SU-DHL-6 (cell line): Measurements from ENCODE around the gene KRT77.

ENCODE experiments used
- H2AFZ ChIP-seq: fragments of 200-600 bp; sonication (generic); 2 replicates; pipeline ENCODE4 v1.6.1; 2014; ENCODE audit warnings: low read depth, mild to moderate bottlenecking, moderate library complexity, mixed read lengths, antibody characterized with exemption, low read length; ENCODE audit not compliant: severe bottlenecking
- H3F3A ChIP-seq: fragments of 200-600 bp; shearing (Covaris generic); 2 replicates; pipeline ENCODE4 v1.6.0; 2016; ENCODE audit warnings: antibody characterized with exemption, mild to moderate bottlenecking; ENCODE audit not compliant: insufficient read depth
- H3K27ac ChIP-seq: fragments of 200-600 bp; sonication (generic); 2 replicates; pipeline ENCODE4 v1.5.1; 2016; ENCODE audit warnings: low read depth, mild to moderate bottlenecking, low read length, moderate library complexity, mixed read lengths
- H3K27me3 ChIP-seq: fragments of 200-600 bp; sonication (generic), shearing (Covaris generic); 2 replicates; pipeline ENCODE4 v1.6.0; 2014; ENCODE audit warnings: mild to moderate bottlenecking, low read length
- H3K36me3 ChIP-seq: fragments of 200-600 bp; sonication (generic); 2 replicates; pipeline ENCODE4 v1.6.1; 2014; ENCODE audit warnings: mild to moderate bottlenecking, low read length, mixed read lengths
- H3K4me2 ChIP-seq: fragments of 300-600, 200-600 bp; shearing (Covaris generic), sonication (generic); 2 replicates; pipeline ENCODE4 v1.6.0; 2014; ENCODE audit warnings: low read length, low read depth, mild to moderate bottlenecking; ENCODE audit not compliant: poor library complexity, severe bottlenecking
- H3K4me3 ChIP-seq: fragments of 200-600 bp; sonication (generic); 2 replicates; pipeline ENCODE4 v1.5.1; 2014; ENCODE audit warnings: antibody characterized with exemption, low read length, mild to moderate bottlenecking, mixed read lengths; ENCODE audit not compliant: insufficient read depth, poor library complexity, severe bottlenecking
- H3K79me2 ChIP-seq: fragments of 200-600 bp; sonication (generic); 2 replicates; pipeline ENCODE4 v1.6.1; 2014; ENCODE audit warnings: mild to moderate bottlenecking, low read length, moderate library complexity; ENCODE audit not compliant: insufficient read depth
- H3K9ac ChIP-seq: fragments of 200-600 bp; sonication (generic); 2 replicates; pipeline ENCODE4 v1.7.0; 2014; ENCODE audit warnings: mild to moderate bottlenecking, low read length
- H3K9me2 ChIP-seq: fragments of 200-600 bp; sonication (generic); replicated peaks from 2 replicates; pipeline ENCODE4 v1.6.1; 2014; ENCODE audit warnings: low read length; ENCODE audit not compliant: insufficient read depth
- H3K9me3 ChIP-seq: fragments of 200-600 bp; sonication (generic); 2 replicates; pipeline ENCODE4 v1.6.1; 2014; ENCODE audit warnings: low read length, mixed read lengths; ENCODE audit not compliant: insufficient read depth
- H4K20me1 ChIP-seq: fragments of 200-600 bp; sonication (generic); 2 replicates; pipeline ENCODE4 v1.6.1; 2014; ENCODE audit warnings: low read depth, mild to moderate bottlenecking, antibody characterized with exemption, low read length, moderate library complexity, mixed read lengths
- EZH2phosphoT487 ChIP-seq: fragments of 200-600 bp; sonication (generic), shearing (Covaris generic); conservative IDR thresholded peaks from 2 replicates; pipeline ENCODE4 v1.6.1; 2018; ENCODE audit warnings: mild to moderate bottlenecking, antibody characterized with exemption, low read length, moderate library complexity, mixed read lengths
- TF ChIP-seq, protein P1 (sequence below): fragments of 200-600 bp; sonication (generic); IDR thresholded peaks from one replicate; pipeline ENCODE4 v1.5.1; 2017; ENCODE audit warnings: antibody characterized with exemption, mild to moderate bottlenecking, low read length, moderate library complexity; ENCODE audit not compliant: insufficient read depth, poor library complexity, severe bottlenecking

Gene KRT77

GRCh38 chr12:52694151-52694550 is 9.2 kb downstream of the KRT77 start:
- Histone ChIP-seq H4K20me1 (no peaks in the 10 kb centered on the region), H3F3A (no peaks in the 10 kb centered on the region), H3K9me3 (no peaks in the 10 kb centered on the region), H3K9me2 (no peaks in the 10 kb centered on the region), H3K4me3 (no peak overlapping the region), H3K27me3 (no peaks in the 10 kb centered on the region), H2AFZ (no peak overlapping the region), H3K9ac (no peak overlapping the region), H3K79me2 (no peaks in the 10 kb centered on the region), H3K27ac (no peak overlapping the region), H3K36me3 (no peaks in the 10 kb centered on the region), H3K4me2 (no peak overlapping the region)
- TF ChIP-seq EZH2phosphoT487 = no peak
- TF ChIP-seq, protein P1, sequence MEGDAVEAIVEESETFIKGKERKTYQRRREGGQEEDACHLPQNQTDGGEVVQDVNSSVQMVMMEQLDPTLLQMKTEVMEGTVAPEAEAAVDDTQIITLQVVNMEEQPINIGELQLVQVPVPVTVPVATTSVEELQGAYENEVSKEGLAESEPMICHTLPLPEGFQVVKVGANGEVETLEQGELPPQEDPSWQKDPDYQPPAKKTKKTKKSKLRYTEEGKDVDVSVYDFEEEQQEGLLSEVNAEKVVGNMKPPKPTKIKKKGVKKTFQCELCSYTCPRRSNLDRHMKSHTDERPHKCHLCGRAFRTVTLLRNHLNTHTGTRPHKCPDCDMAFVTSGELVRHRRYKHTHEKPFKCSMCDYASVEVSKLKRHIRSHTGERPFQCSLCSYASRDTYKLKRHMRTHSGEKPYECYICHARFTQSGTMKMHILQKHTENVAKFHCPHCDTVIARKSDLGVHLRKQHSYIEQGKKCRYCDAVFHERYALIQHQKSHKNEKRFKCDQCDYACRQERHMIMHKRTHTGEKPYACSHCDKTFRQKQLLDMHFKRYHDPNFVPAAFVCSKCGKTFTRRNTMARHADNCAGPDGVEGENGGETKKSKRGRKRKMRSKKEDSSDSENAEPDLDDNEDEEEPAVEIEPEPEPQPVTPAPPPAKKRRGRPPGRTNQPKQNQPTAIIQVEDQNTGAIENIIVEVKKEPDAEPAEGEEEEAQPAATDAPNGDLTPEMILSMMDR = no peak

- no peaks in the 10 kb centered on the region for H3K36me3 ChIP-seq
- H3K79me2 ChIP-seq = no peaks in the 10 kb centered on the region
- no peaks in the 10 kb centered on the region for H3K27me3 ChIP-seq
- no peak overlapping the region for H3K4me2 ChIP-seq
- no peaks in the 10 kb centered on the region for H4K20me1 ChIP-seq
- no peak overlapping the region for H3K4me3 ChIP-seq
- no peak for TF ChIP-seq EZH2phosphoT487
- TF ChIP-seq, protein P1 = no peak
- H3K9ac ChIP-seq = no peak overlapping the region
- no peaks in the 10 kb centered on the region for H3K9me3 ChIP-seq
- H3F3A ChIP-seq = no peaks in the 10 kb centered on the region
- H3K27ac ChIP-seq = no peak overlapping the region
- H3K9me2 ChIP-seq = no peaks in the 10 kb centered on the region
- no peak overlapping the region for H2AFZ ChIP-seq
These were observed 10.1 kb downstream of the KRT77 start for GRCh38 chr12:52693261-52693660.

- H3K9ac ChIP-seq = no peak overlapping the region
- no peak overlapping the region for H3K4me3 ChIP-seq
- H3K27me3 ChIP-seq = no peaks in the 10 kb centered on the region
- H3K9me2 ChIP-seq = no peaks in the 10 kb centered on the region
- H2AFZ ChIP-seq = no peak overlapping the region
- H3K9me3 ChIP-seq = no peaks in the 10 kb centered on the region
- TF ChIP-seq EZH2phosphoT487 = no peak
- TF ChIP-seq, protein P1 = peak; percentile 12
- H3K27ac ChIP-seq = no peak overlapping the region
- no peaks in the 10 kb centered on the region for H3K79me2 ChIP-seq
- no peaks in the 10 kb centered on the region for H3F3A ChIP-seq
- H3K36me3 ChIP-seq = no peaks in the 10 kb centered on the region
- H4K20me1 ChIP-seq = no peaks in the 10 kb centered on the region
- no peak overlapping the region for H3K4me2 ChIP-seq
These were observed 11.1 kb downstream of the KRT77 start for GRCh38 chr12:52692254-52692653.

GRCh38 chr12:52691841-52692150 is 11.5 kb downstream of the KRT77 start:
- no peaks in the 10 kb centered on the region for H3K27me3 ChIP-seq
- TF ChIP-seq, protein P1 = no peak
- no peak for TF ChIP-seq EZH2phosphoT487

More at GRCh38 chr12:52691841-52692150, 11.5 kb downstream of the KRT77 start:
- Histone ChIP-seq H2AFZ (no peak overlapping the region), H3K36me3 (no peaks in the 10 kb centered on the region), H3K9me2 (no peaks in the 10 kb centered on the region), H3K27ac (no peak overlapping the region), H4K20me1 (no peaks in the 10 kb centered on the region), H3F3A (no peaks in the 10 kb centered on the region), H3K9me3 (no peaks in the 10 kb centered on the region), H3K9ac (no peak overlapping the region), H3K4me3 (no peak overlapping the region), H3K4me2 (no peak overlapping the region), H3K79me2 (no peaks in the 10 kb centered on the region)
